Astrocyte of the spinal cord (primary cell): ENCODE data around the gene CLASP1.
"Not testable (repeated sequence)": the region's sequence is repeated elsewhere in the genome, so short reads cannot be mapped to it uniquely, and the experiment has no call there.

Experiments used
- DNase-seq: peaks from one replicate; pipeline ENCODE4 v3.0.0; 2011; ENCODE audit warnings: low read depth, low spot score
- H3K4me3 ChIP-seq: 2 replicates; pipeline ENCODE4 v1.5.1; 2011; ENCODE audit warnings: low read depth, mild to moderate bottlenecking, low read length, moderate library complexity
- in situ Hi-C: cut with HindIII; loops from 2 replicates; pipeline ENCODE4 v1.10.0; 2017; ENCODE audit warnings: low sequenced_read_pairs
- TF ChIP-seq, protein P1 (sequence below): IDR thresholded peaks from 2 replicates; pipeline ENCODE4 v1.5.1; 2012; ENCODE audit warnings: low read depth, mild to moderate bottlenecking, low read length, inconsistent platforms

CLASP1 gene

DNA sequence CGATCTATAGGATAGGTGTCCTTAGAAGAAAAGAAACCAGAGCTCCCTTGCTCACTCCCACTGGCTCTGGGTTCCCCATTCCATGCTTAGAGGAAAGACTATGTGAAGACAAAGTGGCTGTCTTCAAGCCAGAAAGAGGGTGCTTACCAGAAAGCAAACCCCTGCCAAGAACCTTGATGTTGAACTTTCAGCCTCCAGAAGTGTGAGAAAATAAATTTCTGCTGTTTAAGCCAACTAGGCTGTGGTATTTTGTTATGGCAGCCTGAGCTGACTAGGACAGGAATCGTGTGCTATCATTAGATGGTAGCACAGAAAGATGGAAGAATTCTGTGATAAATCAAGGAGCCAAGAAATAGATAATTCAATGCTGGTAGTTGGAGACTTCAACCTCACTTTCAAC is 344.3 kb downstream of the CLASP1 start:
- H3K4me3 ChIP-seq: no peak overlapping the region
- TF ChIP-seq, protein P1, sequence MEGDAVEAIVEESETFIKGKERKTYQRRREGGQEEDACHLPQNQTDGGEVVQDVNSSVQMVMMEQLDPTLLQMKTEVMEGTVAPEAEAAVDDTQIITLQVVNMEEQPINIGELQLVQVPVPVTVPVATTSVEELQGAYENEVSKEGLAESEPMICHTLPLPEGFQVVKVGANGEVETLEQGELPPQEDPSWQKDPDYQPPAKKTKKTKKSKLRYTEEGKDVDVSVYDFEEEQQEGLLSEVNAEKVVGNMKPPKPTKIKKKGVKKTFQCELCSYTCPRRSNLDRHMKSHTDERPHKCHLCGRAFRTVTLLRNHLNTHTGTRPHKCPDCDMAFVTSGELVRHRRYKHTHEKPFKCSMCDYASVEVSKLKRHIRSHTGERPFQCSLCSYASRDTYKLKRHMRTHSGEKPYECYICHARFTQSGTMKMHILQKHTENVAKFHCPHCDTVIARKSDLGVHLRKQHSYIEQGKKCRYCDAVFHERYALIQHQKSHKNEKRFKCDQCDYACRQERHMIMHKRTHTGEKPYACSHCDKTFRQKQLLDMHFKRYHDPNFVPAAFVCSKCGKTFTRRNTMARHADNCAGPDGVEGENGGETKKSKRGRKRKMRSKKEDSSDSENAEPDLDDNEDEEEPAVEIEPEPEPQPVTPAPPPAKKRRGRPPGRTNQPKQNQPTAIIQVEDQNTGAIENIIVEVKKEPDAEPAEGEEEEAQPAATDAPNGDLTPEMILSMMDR: no peak
- no peak for DNase-seq
- in situ Hi-C loops: no loop called here

DNA sequence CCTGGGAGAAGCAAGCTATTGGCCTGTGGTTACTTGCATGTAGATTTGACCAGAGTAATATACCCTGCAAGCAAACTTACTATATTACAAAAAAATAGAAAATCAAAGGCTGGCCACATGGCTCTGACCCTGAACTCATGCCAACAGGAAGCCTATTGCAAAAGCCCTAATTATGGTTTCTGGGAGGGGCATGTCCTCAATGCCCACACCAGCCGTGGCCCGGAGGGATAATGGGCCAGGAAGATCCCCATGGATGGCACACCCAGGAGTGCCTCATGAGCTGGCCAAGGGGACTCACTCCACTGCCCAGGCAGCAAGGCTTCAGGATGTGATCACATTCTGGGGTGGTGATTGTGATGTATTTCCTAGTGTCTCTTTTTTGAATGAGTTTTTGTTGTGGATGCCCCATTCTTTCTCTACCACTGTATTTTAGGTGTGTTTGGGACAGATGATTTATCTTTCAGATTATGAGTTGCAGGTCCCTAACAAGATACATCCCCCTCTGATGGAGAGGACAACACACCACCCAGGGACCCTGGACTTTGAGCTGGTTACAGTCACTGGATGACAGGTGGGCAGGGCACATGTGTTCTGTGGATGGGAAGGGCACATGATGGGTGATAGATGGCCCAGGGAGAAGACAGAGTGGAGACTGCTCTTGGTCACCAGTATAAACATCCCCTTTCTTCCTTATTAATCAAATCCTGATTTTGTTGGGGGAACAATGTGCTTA is 345.6 kb downstream of the CLASP1 start:
- H3K4me3 ChIP-seq: no peak overlapping the region
- in situ Hi-C loops: no loop called here
- TF ChIP-seq, protein P1: no peak

DNA sequence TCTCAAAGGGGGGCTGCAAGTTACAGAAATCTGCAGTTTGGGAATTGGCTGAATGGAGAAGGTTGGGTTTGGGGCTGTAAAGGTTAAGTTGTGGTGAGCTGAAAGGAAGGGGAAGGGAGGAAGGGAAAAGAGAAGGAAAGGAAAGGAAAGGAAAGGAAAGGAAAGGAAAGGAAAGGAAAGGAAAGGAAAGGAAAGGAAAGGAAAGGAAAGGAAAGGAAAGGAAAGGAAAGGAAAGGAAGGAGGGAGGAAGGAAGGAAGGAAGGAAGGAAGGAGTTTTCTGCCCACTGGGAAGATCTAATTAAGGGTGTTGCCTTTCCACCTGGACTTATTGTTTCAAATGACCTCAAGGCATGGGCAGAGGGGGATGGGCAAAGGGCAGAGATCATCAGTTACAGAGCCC is 348.1 kb downstream of the CLASP1 start:
- H3K4me3 ChIP-seq, DNase-seq, in situ Hi-C loops: not testable (repeated sequence)

More for the DNA sequence above, 345.6 kb downstream of the CLASP1 start:
- DNase-seq: no peak

DNA sequence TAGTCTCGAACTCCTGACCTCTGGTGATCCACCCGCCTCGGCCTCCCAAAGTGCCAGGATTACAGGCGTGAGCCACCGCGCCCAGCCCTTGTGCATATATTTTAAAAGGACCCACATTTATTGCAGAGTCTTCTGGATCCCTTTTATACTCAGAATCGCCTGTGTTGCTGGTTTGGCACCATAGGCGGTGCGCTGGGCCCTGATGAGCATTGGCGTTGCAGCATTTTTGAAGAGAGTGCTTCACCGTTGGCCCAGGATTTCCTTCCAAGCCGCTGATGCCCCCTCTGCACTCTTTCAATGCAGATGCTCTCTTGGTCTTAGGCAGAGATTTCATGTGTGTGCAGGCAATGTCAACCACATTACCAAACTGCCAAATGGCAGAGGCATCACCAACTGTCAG is 350.8 kb downstream of the CLASP1 start:
- TF ChIP-seq, protein P1: no peak
- in situ Hi-C loops: no loop called here
- no peak for DNase-seq
- H3K4me3 ChIP-seq: no peak overlapping the region

DNA sequence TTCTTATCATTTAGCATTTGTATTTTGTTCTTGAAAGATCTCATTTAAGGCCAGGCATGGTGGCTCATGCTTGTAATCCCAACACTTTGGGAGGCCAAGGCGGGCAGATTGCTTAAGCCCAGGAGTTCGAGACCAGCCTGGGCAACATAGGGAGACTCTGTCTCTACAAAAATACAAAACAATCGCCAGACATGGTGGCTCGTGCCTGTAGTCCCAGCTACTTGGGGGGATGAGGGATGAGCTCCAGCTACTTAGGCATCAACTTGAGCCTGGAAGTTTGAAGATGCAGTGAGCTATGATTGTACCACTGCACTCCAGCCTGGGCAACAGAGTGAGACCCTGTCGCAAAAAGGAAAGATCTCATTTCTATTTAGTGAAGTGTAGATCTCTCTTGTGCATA is 351.4 kb downstream of the CLASP1 start:
- in situ Hi-C loops, H3K4me3 ChIP-seq, DNase-seq: not testable (repeated sequence)

DNA sequence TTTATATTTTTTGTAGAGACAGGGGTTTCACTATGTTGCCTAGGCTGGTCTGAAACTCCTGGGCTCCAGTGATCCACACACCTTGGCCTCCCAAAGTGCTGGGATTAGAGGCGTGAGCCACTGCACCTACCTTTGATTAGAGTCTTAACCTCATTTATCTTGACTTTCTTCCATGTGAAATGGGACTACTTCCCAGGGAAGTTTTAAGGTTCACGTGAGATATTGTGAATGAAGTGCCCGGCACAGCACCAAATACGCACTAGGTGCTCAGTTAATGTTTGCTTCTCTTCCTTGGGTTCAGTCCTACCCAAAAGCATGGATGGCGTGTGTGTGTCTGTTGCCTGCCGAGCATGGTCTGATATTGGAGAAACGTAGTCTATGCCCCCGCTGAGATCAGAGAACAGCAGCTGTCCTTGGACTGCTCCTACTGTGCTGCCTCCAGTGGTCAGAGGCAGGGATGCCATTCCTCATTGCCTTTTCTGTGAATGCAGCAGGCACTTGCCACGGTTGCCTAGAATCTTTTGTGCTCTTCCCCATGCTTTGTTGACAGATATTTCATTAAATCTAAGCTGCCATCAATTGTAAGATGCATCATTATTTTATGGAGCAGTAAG is 351.9 kb downstream of the CLASP1 start:
- no peak overlapping the region for H3K4me3 ChIP-seq
- DNase-seq: peak; percentile 25
- TF ChIP-seq, protein P1: peak; percentile 83
- in situ Hi-C loops: no loop called here

DNA sequence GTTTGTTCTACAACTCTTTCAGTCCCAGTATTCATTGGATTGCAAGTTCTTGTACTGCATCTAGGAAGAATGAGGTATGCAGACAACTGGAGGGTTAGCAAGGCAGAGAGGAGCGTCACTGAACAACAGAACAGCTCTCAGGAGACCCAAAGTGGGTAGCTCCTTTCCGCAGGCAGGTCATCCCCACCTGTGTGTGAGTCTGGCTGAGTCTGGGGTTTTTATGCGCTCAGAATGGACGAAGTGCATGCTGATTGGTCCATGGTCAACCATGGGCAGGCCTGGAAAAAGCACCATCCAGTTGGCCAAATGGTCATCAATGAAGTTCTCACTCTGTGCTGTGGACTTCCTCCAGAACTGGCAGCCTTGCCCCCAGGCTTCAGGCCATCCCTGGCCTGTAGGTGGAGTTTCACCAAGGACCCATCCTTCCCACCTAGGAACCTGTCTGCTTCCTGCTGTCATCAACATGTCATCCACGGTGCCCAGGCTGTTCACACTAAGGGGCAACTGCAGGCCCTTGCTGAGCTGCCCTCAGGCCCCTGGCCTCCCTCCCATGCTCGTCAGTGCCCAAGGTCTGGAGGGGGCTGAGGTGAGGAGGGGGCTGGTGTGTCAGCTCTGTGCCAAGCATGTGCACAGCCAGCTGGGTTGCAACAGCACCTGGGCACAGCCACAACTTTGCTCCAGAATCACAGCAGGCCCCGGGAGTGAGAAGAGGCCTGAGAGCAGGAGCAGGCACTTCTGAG is 353.2 kb downstream of the CLASP1 start:
- TF ChIP-seq, protein P1: no peak
- H3K4me3 ChIP-seq: no peak overlapping the region
- in situ Hi-C loops: no loop called here
- no peak for DNase-seq
